HCT116 (cell line): ENCODE measurements around the gene ASB12. TPM values are rescaled to one million over a fixed set of nuclear protein-coding genes. Genes with fewer than 3 reads are reported as not detected.

Source experiments
- ATAC-seq: fragments of 200-7000 bp; cut with Tn5 transposase; 2 replicates; pipeline ENCODE4 v1.9.1; 2020; ENCODE audit warnings: mild to moderate bottlenecking, moderate library complexity
- BruUV-seq: library from RNA; stranded (reverse); fragments of 400-500 nt; replicated peaks from 2 replicates; lab custom pipeline; 2021; lab: Mats Ljungman, UMichigan
- CTCF ChIA-PET: fragments of 300-600 bp; sonication (Branson Sonifier 250); formaldehyde crosslinking; loops from one replicate; lab custom pipeline; 2021; ENCODE audit warnings: antibody characterized with exemption; lab: Charles Lee
- POLR2A ChIA-PET: fragments of 300-600, 350-600 bp; sonication (Branson Sonifier 250); formaldehyde crosslinking; loops from one replicate; lab custom pipeline; 2021; ENCODE audit warnings: antibody characterized with exemption; lab: Charles Lee
- RAD21 ChIA-PET, 2 experiments: fragments of 300-600 bp; sonication (Branson Sonifier 250); formaldehyde crosslinking; loops; one replicate each; lab custom pipeline; 2023; ENCODE audit warnings: low total read pairs in 2 of 2; ENCODE audit not compliant: uncharacterized antibody in 2 of 2, unreplicated experiment in 2 of 2, low non-redundant PET in 1 of 2; lab: Charles Lee
- DNase-seq: peaks from one replicate; pipeline ENCODE4 v3.0.0-alpha.2; 2010; ENCODE audit warnings: low read depth, low spot score
- H2AFZ ChIP-seq: fragments of 200-600 bp; shearing (Covaris generic), sonication (generic); 2 replicates; pipeline ENCODE4 v1.6.1; 2017; ENCODE audit warnings: low read depth, mixed run types, mixed read lengths, antibody characterized with exemption, low read length; ENCODE audit not compliant: poor library complexity, severe bottlenecking
- H3K27ac ChIP-seq: 2 replicates; pipeline ENCODE4 v1.5.1; 2012; ENCODE audit warnings: low read depth, low read length
- H3K27me3 ChIP-seq: fragments of 200-600 bp; sonication (generic); 2 replicates; pipeline ENCODE4 v1.6.1; 2016; ENCODE audit warnings: mixed run types, low read length, mixed read lengths; ENCODE audit not compliant: insufficient read depth
- H3K36me3 ChIP-seq, 2 experiments: fragments of 200-500 bp in 1 of 2; fragments of 200-600 bp in 1 of 2; sonication (Bioruptor generic) in 1 of 2; sonication (generic) in 1 of 2; 2 replicates each; pipeline versions ENCODE4 v1.5.1 to v1.6.1; 2014 to 2016; ENCODE audit warnings: low read length in 2 of 2, inconsistent platforms in 1 of 2, mixed read lengths in 1 of 2, mixed run types in 1 of 2; ENCODE audit not compliant: insufficient read depth in 2 of 2, control insufficient read depth in 1 of 2
- H3K4me1 ChIP-seq, 2 experiments: fragments of 200-600 bp in 1 of 2; sonication (generic) in 1 of 2; 2 replicates each; pipeline versions ENCODE4 v1.5.1 to v1.6.1; 2012 to 2017; ENCODE audit warnings: low read length in 2 of 2, inconsistent platforms in 1 of 2, mild to moderate bottlenecking in 1 of 2, mixed read lengths in 1 of 2, mixed run types in 1 of 2, moderate library complexity in 1 of 2; ENCODE audit not compliant: insufficient read depth in 2 of 2, control insufficient read depth in 1 of 2
- H3K4me2 ChIP-seq: fragments of 200-600 bp; sonication (generic); 2 replicates; pipeline ENCODE4 v1.6.1; 2017; ENCODE audit warnings: mixed run types, low read length, mixed read lengths
- H3K4me3 ChIP-seq, 2 experiments: fragments of 200-600 bp in 1 of 2; sonication (generic) in 1 of 2; replicated peaks in 1 of 2; 2 replicates each; pipeline ENCODE4 v1.5.1; 2011 to 2016; ENCODE audit warnings: low read length in 2 of 2, control low read depth in 1 of 2, low read depth in 1 of 2, mild to moderate bottlenecking in 1 of 2, mixed read lengths in 1 of 2, mixed run types in 1 of 2
- H3K79me2 ChIP-seq: fragments of 200-600 bp; sonication (generic); 2 replicates; pipeline ENCODE4 v1.6.1; 2017; ENCODE audit warnings: mild to moderate bottlenecking, mixed run types, low read length, moderate library complexity, mixed read lengths; ENCODE audit not compliant: insufficient read depth
- H3K9ac ChIP-seq: fragments of 200-600 bp; sonication (generic); 2 replicates; pipeline ENCODE4 v1.6.1; 2016; ENCODE audit warnings: low read length, mixed read lengths
- H3K9me2 ChIP-seq: fragments of 200-600 bp; sonication (generic), shearing (Covaris generic); 2 replicates; pipeline ENCODE4 v1.6.1; 2017; ENCODE audit warnings: mixed run types, mild to moderate bottlenecking, moderate library complexity; ENCODE audit not compliant: insufficient read depth
- H3K9me3 ChIP-seq, 2 experiments: fragments of 200-500 bp in 1 of 2; fragments of 200-600 bp in 1 of 2; sonication (Bioruptor generic) in 1 of 2; sonication (generic) in 1 of 2; 2 replicates each; pipeline ENCODE4 v1.6.1; 2014 to 2017; ENCODE audit warnings: low read length in 2 of 2, mixed read lengths in 2 of 2, inconsistent platforms in 1 of 2, low read depth in 1 of 2, mild to moderate bottlenecking in 1 of 2, mixed run types in 1 of 2, moderate library complexity in 1 of 2; ENCODE audit not compliant: control insufficient read depth in 1 of 2, insufficient read depth in 1 of 2
- H4K20me1 ChIP-seq: fragments of 200-600 bp; sonication (generic), shearing (Covaris generic); 2 replicates; pipeline ENCODE4 v1.6.1; 2017; ENCODE audit warnings: mixed run types, mild to moderate bottlenecking, moderate library complexity; ENCODE audit not compliant: insufficient read depth
- ATF3 ChIP-seq: IDR thresholded peaks from 2 replicates; pipeline ENCODE4 v1.6.1; 2012
- CBX3 ChIP-seq: IDR thresholded peaks from 2 replicates; pipeline ENCODE4 v1.6.1; 2012; ENCODE audit warnings: low read depth
- ELF1 ChIP-seq: IDR thresholded peaks from 2 replicates; pipeline ENCODE4 v1.6.1; 2012; ENCODE audit warnings: low read depth, borderline replicate concordance
- EZH2 ChIP-seq: fragments of 200-600 bp; sonication (generic); IDR thresholded peaks from 2 replicates; pipeline ENCODE4 v1.6.1; 2017; ENCODE audit warnings: antibody characterized with exemption, mixed run types
- EZH2phosphoT487 ChIP-seq: fragments of 200-600 bp; IDR thresholded peaks from 2 replicates; pipeline ENCODE4 v1.6.1; 2018; ENCODE audit warnings: antibody characterized with exemption, borderline replicate concordance
- FOSL1 ChIP-seq: IDR thresholded peaks from 2 replicates; pipeline ENCODE4 v1.6.1; 2012; ENCODE audit warnings: low read depth
- JUND ChIP-seq: IDR thresholded peaks from 2 replicates; pipeline ENCODE4 v1.6.1; 2012
- MAX ChIP-seq: IDR thresholded peaks from 2 replicates; pipeline ENCODE4 v1.6.1; 2012
- POLR2A ChIP-seq: IDR thresholded peaks from 2 replicates; pipeline ENCODE4 v1.7.0; 2011; ENCODE audit warnings: borderline replicate concordance; ENCODE audit not compliant: insufficient read depth, insufficient read length; ENCODE audit errors: extremely low read depth
- POLR2AphosphoS5 ChIP-seq: IDR thresholded peaks from 2 replicates; pipeline ENCODE4 v1.6.1; 2011; ENCODE audit warnings: mild to moderate bottlenecking, low read depth, low read length, moderate library complexity
- RAD21 ChIP-seq: IDR thresholded peaks from 2 replicates; pipeline ENCODE4 v1.6.1; 2012; ENCODE audit warnings: low read depth, mild to moderate bottlenecking
- SIN3A ChIP-seq: IDR thresholded peaks from 2 replicates; pipeline ENCODE4 v1.6.1; 2012; ENCODE audit warnings: low read depth
- SP1 ChIP-seq: IDR thresholded peaks from 2 replicates; pipeline ENCODE4 v1.6.1; 2012; ENCODE audit warnings: low read depth
- SRF ChIP-seq: IDR thresholded peaks from 2 replicates; pipeline ENCODE4 v1.6.1; 2012; ENCODE audit warnings: low read depth
- YY1 ChIP-seq: IDR thresholded peaks from 2 replicates; pipeline ENCODE4 v1.6.1; 2011; ENCODE audit warnings: low read length, low read depth, moderate library complexity, mild to moderate bottlenecking; ENCODE audit not compliant: insufficient replicate concordance; ENCODE audit errors: extremely low read depth
- ZFX ChIP-seq: fragments of 450-650 bp; IDR thresholded peaks from 2 replicates; pipeline ENCODE4 v1.6.1; 2017
- intact Hi-C: fragments of 100-400 bp; cut with micrococcal nuclease; formaldehyde crosslinking; loops from 2 replicates; pipeline ENCODE4 v1.10.0; 2022
- total RNA-seq: library from RNA; stranded (reverse); gene quantifications from one replicate; pipeline ENCODE4 v1.2.1, GENCODE V29; 2021; ENCODE audit not compliant: unreplicated experiment
- TF ChIP-seq, protein P1 (sequence below): IDR thresholded peaks from 2 replicates; pipeline ENCODE4 v1.6.1; 2011; ENCODE audit warnings: mild to moderate bottlenecking, low read length, moderate library complexity; ENCODE audit not compliant: insufficient replicate concordance; ENCODE audit errors: extremely low read depth

ASB12 gene
- total RNA-seq, 1 experiment from 2014 or later = not detected

DNA sequence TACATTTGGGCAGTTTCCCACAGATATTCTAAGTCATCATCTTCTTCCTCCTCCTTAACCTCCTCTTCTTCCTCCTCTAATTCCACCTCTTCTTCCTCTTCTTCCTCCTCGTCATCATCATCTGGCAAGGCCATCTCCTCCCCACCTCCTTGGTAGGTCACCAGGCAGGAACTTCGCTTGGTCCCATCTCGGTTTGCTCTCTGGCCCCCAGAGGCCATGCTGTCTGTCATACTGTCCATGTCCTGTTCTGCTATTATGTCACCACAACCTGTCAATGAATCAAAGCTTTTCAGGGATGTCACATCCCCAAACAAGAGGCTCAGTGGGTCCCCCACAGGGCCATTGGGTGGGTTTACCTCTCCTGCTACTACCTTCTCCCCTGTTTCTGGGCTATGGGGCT lies 38.4 kb downstream of the ASB12 start:
- Histone ChIP-seq H3K36me3 (no peaks in the 10 kb centered on the region), H3K4me2 (no peak overlapping the region), H4K20me1 (no peaks in the 10 kb centered on the region), H3K9me3 (no peaks in the 10 kb centered on the region), H3K27ac (no peak overlapping the region), H3K9me2 (no peaks in the 10 kb centered on the region), H3K79me2 (no peaks in the 10 kb centered on the region), H3K4me1 (no peaks in the 10 kb centered on the region), H3K9ac (no peak overlapping the region), H2AFZ (no peak overlapping the region), H3K27me3 (no peaks in the 10 kb centered on the region), H3K4me3 (no peak overlapping the region)
- DNase-seq (no peak), ATAC-seq (no peak)
- BruUV-seq = no TSS peak
- TF ChIP-seq EZH2 (no peak), SRF (no peak), RAD21 (no peak), MAX (no peak), YY1 (no peak), SIN3A (no peak), EZH2phosphoT487 (no peak), CBX3 (no peak), ELF1 (no peak), ZFX (no peak), FOSL1 (no peak), SP1 (no peak), JUND (no peak), POLR2A (no peak)
- ChIA-PET POLR2A (no interaction called here), RAD21 (no interaction called here), CTCF (no interaction called here)
- intact Hi-C loops = no loop called here

- Histone ChIP-seq H3K9me3 (no peaks in the 10 kb centered on the region), H3K27me3 (no peaks in the 10 kb centered on the region), H3K36me3 (no peaks in the 10 kb centered on the region), H4K20me1 (no peaks in the 10 kb centered on the region), H3K27ac (no peak overlapping the region), H3K4me2 (no peak overlapping the region), H3K9ac (no peak overlapping the region), H3K4me3 (no peak overlapping the region), H3K79me2 (no peaks in the 10 kb centered on the region), H3K4me1 (no peaks in the 10 kb centered on the region), H3K9me2 (no peaks in the 10 kb centered on the region), H2AFZ (no peak overlapping the region)
- ChIA-PET POLR2A (no interaction called here), RAD21 (no interaction called here), CTCF (no interaction called here)
- DNase-seq = no peak
- TSS peak; percentile 37 for BruUV-seq
- no peak for ATAC-seq
- TF ChIP-seq, protein P1, sequence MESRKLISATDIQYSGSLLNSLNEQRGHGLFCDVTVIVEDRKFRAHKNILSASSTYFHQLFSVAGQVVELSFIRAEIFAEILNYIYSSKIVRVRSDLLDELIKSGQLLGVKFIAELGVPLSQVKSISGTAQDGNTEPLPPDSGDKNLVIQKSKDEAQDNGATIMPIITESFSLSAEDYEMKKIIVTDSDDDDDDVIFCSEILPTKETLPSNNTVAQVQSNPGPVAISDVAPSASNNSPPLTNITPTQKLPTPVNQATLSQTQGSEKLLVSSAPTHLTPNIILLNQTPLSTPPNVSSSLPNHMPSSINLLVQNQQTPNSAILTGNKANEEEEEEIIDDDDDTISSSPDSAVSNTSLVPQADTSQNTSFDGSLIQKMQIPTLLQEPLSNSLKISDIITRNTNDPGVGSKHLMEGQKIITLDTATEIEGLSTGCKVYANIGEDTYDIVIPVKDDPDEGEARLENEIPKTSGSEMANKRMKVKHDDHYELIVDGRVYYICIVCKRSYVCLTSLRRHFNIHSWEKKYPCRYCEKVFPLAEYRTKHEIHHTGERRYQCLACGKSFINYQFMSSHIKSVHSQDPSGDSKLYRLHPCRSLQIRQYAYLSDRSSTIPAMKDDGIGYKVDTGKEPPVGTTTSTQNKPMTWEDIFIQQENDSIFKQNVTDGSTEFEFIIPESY = no peak
- TF ChIP-seq ATF3 (no peak), POLR2AphosphoS5 (no peak)
- intact Hi-C loops = no loop called here
Measured at GRCh38 chrX:64191281-64192010, 39.0 kb downstream of the ASB12 start.
